Neural cell (in vitro differentiated cells): Measurements from ENCODE around the gene UBE3D.

Experiments used
- CTCF ChIP-seq: fragments of 450-650 bp; IDR thresholded peaks from 2 replicates; pipeline ENCODE4 v1.5.1; 2014; ENCODE audit warnings: antibody characterized with exemption, mild to moderate bottlenecking, moderate library complexity; ENCODE audit not compliant: poor library complexity, severe bottlenecking
- EP300 ChIP-seq: fragments of 450-650 bp; conservative IDR thresholded peaks from 2 replicates; pipeline ENCODE4 v1.6.1; 2014; ENCODE audit warnings: antibody characterized with exemption, mild to moderate bottlenecking, moderate library complexity; ENCODE audit not compliant: poor library complexity, severe bottlenecking
- RAD21 ChIP-seq: fragments of 450-650 bp; conservative IDR thresholded peaks from 2 replicates; pipeline ENCODE4 v1.6.1; 2014; ENCODE audit warnings: antibody characterized with exemption, mild to moderate bottlenecking, moderate library complexity
- SMC3 ChIP-seq: fragments of 450-650 bp; conservative IDR thresholded peaks from 2 replicates; pipeline ENCODE4 v1.6.1; 2014; ENCODE audit warnings: antibody characterized with exemption, mild to moderate bottlenecking, moderate library complexity; ENCODE audit not compliant: poor library complexity
- TAF1 ChIP-seq: IDR thresholded peaks from 2 replicates; pipeline ENCODE4 v1.6.1; 2012; ENCODE audit warnings: low read depth

- no peak for TF ChIP-seq CTCF
- no peak for TF ChIP-seq TAF1
- TF ChIP-seq EP300, result no peak
- TF ChIP-seq SMC3, result no peak
- no peak for TF ChIP-seq RAD21
Measured at GRCh38 chr6:82878812-82879211, 186.8 kb downstream of the UBE3D start.
